WTC11 (cell line): ENCODE data around the gene TINAG. TPM values are rescaled to one million over a fixed set of nuclear protein-coding genes. Genes with fewer than 3 reads are reported as not detected.

Experiments used
- ATAC-seq: fragments of 200-7000 bp; cut with Tn5 transposase; 2 replicates; pipeline ENCODE4 v1.10.0; 2021; ENCODE audit warnings: mild to moderate bottlenecking, moderate library complexity
- CTCF ChIA-PET: fragments of 300-600 bp; sonication (Branson Sonifier 250); formaldehyde crosslinking; loops from one replicate; lab custom pipeline; 2021; ENCODE audit warnings: antibody characterized with exemption; lab: Charles Lee
- POLR2A ChIA-PET: fragments of 350-600 bp; sonication (Branson Sonifier 250); formaldehyde crosslinking; loops from one replicate; lab custom pipeline; 2021; ENCODE audit warnings: antibody characterized with exemption; lab: Charles Lee
- DNase-seq: peaks from one replicate; pipeline ENCODE4 v3.0.0; 2021; ENCODE audit warnings: low spot score
- H3K27ac Mint-ChIP-seq: 2 replicates; pipeline ENCODE4 v1.8.0; 2021; ENCODE audit warnings: mixed read lengths
- H3K27me3 Mint-ChIP-seq: 2 replicates; pipeline ENCODE4 v1.8.0; 2021; ENCODE audit warnings: low read depth, mild to moderate bottlenecking, moderate library complexity, mixed read lengths
- H3K36me3 Mint-ChIP-seq: 2 replicates; pipeline ENCODE4 v1.8.0; 2021; ENCODE audit warnings: mixed read lengths
- H3K4me1 Mint-ChIP-seq: 2 replicates; pipeline ENCODE4 v1.8.0; 2022; ENCODE audit warnings: mixed read lengths
- H3K4me3 Mint-ChIP-seq: 2 replicates; pipeline ENCODE4 v1.8.0; 2021; ENCODE audit warnings: mild to moderate bottlenecking, moderate library complexity, mixed read lengths
- H3K9me3 Mint-ChIP-seq: 2 replicates; pipeline ENCODE4 v1.8.0; 2021; ENCODE audit warnings: mixed read lengths
- ATF1 ChIP-seq: sonication (generic); formaldehyde crosslinking; IDR thresholded peaks from 2 replicates; pipeline ENCODE4 v1.8.1; 2023; ENCODE audit warnings: mild to moderate bottlenecking, moderate library complexity, missing genetic modification reagents
- ATF6 ChIP-seq: sonication (generic); formaldehyde crosslinking; IDR thresholded peaks from 2 replicates; pipeline ENCODE4 v1.8.1; 2023; ENCODE audit warnings: mild to moderate bottlenecking, missing genetic modification reagents
- GTF2I ChIP-seq: fragments of 250-450 bp; sonication (Bioruptor Pico); conservative IDR thresholded peaks from 2 replicates; pipeline ENCODE4 v1.4.0; 2021; ENCODE audit warnings: mild to moderate bottlenecking
- JUN ChIP-seq: sonication (generic); formaldehyde crosslinking; IDR thresholded peaks from 2 replicates; pipeline ENCODE4 v1.8.0; 2023; ENCODE audit warnings: mild to moderate bottlenecking, missing genetic modification reagents
- OVOL2 ChIP-seq: fragments of 250-450 bp; sonication (Bioruptor Pico); IDR thresholded peaks from 2 replicates; pipeline ENCODE4 v1.9.0; 2021; ENCODE audit warnings: mild to moderate bottlenecking, borderline replicate concordance
- SMAD4 ChIP-seq: sonication (generic); formaldehyde crosslinking; IDR thresholded peaks from 2 replicates; pipeline ENCODE4 v1.8.0; 2022; ENCODE audit warnings: mild to moderate bottlenecking, missing genetic modification reagents
- ZNF281 ChIP-seq: sonication (generic); formaldehyde crosslinking; IDR thresholded peaks from 2 replicates; pipeline ENCODE4 v1.8.0; 2023; ENCODE audit warnings: mild to moderate bottlenecking, missing genetic modification reagents
- total RNA-seq: library from RNA; stranded (reverse); gene quantifications from 3 replicates; pipeline ENCODE4 v1.2.3, GENCODE V29; 2021
- TF ChIP-seq, protein P1 (sequence below): sonication (generic); formaldehyde crosslinking; IDR thresholded peaks from 2 replicates; pipeline ENCODE4 v1.8.1; 2022; ENCODE audit warnings: mild to moderate bottlenecking, missing genetic modification reagents, moderate library complexity, borderline replicate concordance
- TF ChIP-seq, protein P2 (sequence below): sonication (generic); formaldehyde crosslinking; IDR thresholded peaks from 2 replicates; pipeline ENCODE4 v1.8.0; 2022; ENCODE audit warnings: missing genetic modification reagents
- TF ChIP-seq, protein P3 (sequence below): fragments of 250-450 bp; sonication (Bioruptor Pico); IDR thresholded peaks from 2 replicates; pipeline ENCODE4 v1.9.0; 2021; ENCODE audit warnings: mild to moderate bottlenecking
- TF ChIP-seq, protein P4 (sequence below): sonication (generic); formaldehyde crosslinking; IDR thresholded peaks from 2 replicates; pipeline ENCODE4 v1.8.0; 2023; ENCODE audit warnings: missing genetic modification reagents

Gene TINAG
- total RNA-seq, 1 experiment from 2014 or later = not detected

DNA sequence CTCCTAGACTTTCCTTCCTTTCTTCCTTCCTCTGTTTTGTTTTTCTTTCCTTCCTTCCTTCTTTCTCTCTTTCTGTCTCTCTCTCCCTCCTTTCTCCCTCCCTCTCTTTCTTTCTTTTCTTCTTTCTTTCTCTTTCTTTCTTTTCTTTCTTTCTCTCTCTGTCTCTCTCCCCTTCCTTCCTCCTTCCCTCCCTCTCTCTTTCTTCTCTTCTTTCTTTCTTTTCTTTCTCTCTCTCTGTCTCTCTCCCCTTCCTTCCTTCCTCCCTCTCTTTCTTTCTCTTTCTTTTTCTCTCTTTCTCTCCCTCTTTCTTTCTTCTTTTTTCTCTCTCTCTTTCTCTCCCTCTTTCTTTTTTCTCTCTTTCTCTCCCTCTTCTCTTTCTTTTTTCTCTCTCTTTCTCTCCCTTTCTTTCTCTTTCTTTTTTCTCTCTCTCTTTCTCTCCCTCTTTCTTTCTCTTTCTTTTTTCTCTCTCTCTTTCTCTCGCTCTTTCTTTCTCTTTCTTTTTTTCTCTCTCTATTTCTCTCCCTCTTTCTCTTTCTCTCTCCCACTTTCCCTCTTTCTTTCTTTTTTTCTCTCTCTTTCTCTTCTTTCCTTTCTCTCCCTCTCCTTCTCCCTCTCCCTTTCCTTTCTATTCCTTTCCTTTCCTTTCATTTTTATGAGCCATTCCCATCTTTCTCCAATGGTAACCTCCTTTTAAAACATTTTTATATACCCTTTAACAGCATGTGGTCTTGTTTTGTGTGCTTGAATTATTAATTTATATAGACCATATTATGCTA is 2.3 kb downstream of the TINAG start (continued):
- TF ChIP-seq, protein P1, sequence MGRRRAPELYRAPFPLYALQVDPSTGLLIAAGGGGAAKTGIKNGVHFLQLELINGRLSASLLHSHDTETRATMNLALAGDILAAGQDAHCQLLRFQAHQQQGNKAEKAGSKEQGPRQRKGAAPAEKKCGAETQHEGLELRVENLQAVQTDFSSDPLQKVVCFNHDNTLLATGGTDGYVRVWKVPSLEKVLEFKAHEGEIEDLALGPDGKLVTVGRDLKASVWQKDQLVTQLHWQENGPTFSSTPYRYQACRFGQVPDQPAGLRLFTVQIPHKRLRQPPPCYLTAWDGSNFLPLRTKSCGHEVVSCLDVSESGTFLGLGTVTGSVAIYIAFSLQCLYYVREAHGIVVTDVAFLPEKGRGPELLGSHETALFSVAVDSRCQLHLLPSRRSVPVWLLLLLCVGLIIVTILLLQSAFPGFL = no peak
- TF ChIP-seq, protein P2, sequence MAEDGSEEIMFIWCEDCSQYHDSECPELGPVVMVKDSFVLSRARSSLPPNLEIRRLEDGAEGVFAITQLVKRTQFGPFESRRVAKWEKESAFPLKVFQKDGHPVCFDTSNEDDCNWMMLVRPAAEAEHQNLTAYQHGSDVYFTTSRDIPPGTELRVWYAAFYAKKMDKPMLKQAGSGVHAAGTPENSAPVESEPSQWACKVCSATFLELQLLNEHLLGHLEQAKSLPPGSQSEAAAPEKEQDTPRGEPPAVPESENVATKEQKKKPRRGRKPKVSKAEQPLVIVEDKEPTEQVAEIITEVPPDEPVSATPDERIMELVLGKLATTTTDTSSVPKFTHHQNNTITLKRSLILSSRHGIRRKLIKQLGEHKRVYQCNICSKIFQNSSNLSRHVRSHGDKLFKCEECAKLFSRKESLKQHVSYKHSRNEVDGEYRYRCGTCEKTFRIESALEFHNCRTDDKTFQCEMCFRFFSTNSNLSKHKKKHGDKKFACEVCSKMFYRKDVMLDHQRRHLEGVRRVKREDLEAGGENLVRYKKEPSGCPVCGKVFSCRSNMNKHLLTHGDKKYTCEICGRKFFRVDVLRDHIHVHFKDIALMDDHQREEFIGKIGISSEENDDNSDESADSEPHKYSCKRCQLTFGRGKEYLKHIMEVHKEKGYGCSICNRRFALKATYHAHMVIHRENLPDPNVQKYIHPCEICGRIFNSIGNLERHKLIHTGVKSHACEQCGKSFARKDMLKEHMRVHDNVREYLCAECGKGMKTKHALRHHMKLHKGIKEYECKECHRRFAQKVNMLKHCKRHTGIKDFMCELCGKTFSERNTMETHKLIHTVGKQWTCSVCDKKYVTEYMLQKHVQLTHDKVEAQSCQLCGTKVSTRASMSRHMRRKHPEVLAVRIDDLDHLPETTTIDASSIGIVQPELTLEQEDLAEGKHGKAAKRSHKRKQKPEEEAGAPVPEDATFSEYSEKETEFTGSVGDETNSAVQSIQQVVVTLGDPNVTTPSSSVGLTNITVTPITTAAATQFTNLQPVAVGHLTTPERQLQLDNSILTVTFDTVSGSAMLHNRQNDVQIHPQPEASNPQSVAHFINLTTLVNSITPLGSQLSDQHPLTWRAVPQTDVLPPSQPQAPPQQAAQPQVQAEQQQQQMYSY (CRISPR knock-in tag) = no peak
- TF ChIP-seq, all 79 proteins: peak for 1

GRCh38 chr6:54315656-54316055 is 7.4 kb downstream of the TINAG start:
- ChIA-PET POLR2A (no interaction called here), CTCF (no interaction called here)
- ATAC-seq (no peak), DNase-seq (no peak)
- Mint-ChIP-seq H3K27me3 (no peaks in the 10 kb centered on the region), H3K9me3 (0 out of 2 replicates have a peak, but pooled peaks cover 3% of the 10 kb centered on the region), H3K4me3 (no peak overlapping the region), H3K4me1 (no peaks in the 10 kb centered on the region), H3K27ac (no peak overlapping the region), H3K36me3 (no peaks in the 10 kb centered on the region)
- TF ChIP-seq JUN (CRISPR knock-in tag) = no peak
- TF ChIP-seq ATF6 (CRISPR knock-in tag) = no peak
- TF ChIP-seq, protein P3, sequence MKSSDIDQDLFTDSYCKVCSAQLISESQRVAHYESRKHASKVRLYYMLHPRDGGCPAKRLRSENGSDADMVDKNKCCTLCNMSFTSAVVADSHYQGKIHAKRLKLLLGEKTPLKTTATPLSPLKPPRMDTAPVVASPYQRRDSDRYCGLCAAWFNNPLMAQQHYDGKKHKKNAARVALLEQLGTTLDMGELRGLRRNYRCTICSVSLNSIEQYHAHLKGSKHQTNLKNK (CRISPR knock-in tag) = no peak
- TF ChIP-seq SMAD4 (CRISPR knock-in tag) = no peak
- TF ChIP-seq OVOL2 (CRISPR knock-in tag) = no peak

DNA sequence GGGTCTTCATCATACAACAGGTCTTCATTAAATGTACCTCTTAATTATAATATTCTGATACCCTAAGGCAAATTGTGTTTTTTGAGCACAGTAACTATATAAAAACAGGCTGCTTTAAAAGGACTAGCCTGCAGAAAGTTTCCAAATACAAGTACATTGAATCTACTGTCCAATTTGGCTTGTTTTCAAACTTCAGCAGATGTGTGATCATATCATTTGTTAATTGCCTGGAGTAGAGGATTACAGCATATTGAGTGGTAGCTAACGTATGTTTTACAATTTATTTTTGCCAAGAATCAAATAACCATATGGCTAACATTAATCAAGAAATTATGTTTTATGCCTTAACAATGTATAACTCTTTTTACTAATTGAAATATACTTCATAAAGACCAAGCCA is 12.6 kb downstream of the TINAG start:
- no peaks in the 10 kb centered on the region for H3K27me3 Mint-ChIP-seq
- POLR2A ChIA-PET = no interaction called here
- CTCF ChIA-PET = no interaction called here
- no peaks in the 10 kb centered on the region for H3K4me1 Mint-ChIP-seq
- no peaks in the 10 kb centered on the region for H3K9me3 Mint-ChIP-seq
- DNase-seq = no peak
- ATAC-seq = no peak
- TF ChIP-seq JUN (CRISPR knock-in tag) (no peak), OVOL2 (CRISPR knock-in tag) (no peak), GTF2I (no peak), ZNF281 (CRISPR knock-in tag) (no peak), ATF1 (CRISPR knock-in tag) (no peak)
- TF ChIP-seq, protein P4, sequence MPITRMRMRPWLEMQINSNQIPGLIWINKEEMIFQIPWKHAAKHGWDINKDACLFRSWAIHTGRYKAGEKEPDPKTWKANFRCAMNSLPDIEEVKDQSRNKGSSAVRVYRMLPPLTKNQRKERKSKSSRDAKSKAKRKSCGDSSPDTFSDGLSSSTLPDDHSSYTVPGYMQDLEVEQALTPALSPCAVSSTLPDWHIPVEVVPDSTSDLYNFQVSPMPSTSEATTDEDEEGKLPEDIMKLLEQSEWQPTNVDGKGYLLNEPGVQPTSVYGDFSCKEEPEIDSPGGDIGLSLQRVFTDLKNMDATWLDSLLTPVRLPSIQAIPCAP = no peak
- no peak overlapping the region for H3K4me3 Mint-ChIP-seq
- H3K36me3 Mint-ChIP-seq = no peaks in the 10 kb centered on the region
- H3K27ac Mint-ChIP-seq = no peak overlapping the region
